ENCODE results near the gene GLUL.
"Not testable (repeated sequence)": the region's sequence is repeated elsewhere in the genome, so short reads cannot be mapped to it uniquely, and the experiment has no call there.

Gene GLUL

GRCh38 chr1:182367926-182368325 is 23.7 kb downstream of the GLUL start:
- DNase-seq, result no peak

- no peak for DNase-seq
Observed at GRCh38 chr1:182366596-182366995, 25.0 kb downstream of the GLUL start.

- DNase-seq, result no peak
Observed at GRCh38 chr1:182359645-182360044, 31.9 kb downstream of the GLUL start.

- DNase-seq, result no peak
Observed at GRCh38 chr1:182357913-182358312, 33.7 kb downstream of the GLUL start.

GRCh38 chr1:182357171-182357570 is 34.4 kb downstream of the GLUL start:
- DNase-seq, result no peak

- no peak for DNase-seq
Observed at GRCh38 chr1:182355723-182356098, 35.9 kb downstream of the GLUL start.

- DNase-seq, result no peak
Observed at GRCh38 chr1:182351790-182352364, 39.7 kb downstream of the GLUL start.

GRCh38 chr1:182350839-182351238 is 40.8 kb downstream of the GLUL start:
- DNase-seq, result no peak

GRCh38 chr1:182348961-182349747 is 42.4 kb downstream of the GLUL start:
- DNase-seq, result no peak

- DNase-seq, result no peak
Observed at GRCh38 chr1:182347019-182347418, 44.6 kb downstream of the GLUL start.

- DNase-seq, result no peak
Observed at GRCh38 chr1:182340233-182341058, 51.1 kb downstream of the GLUL start.

GRCh38 chr1:182339684-182340083 is 51.9 kb downstream of the GLUL start:
- DNase-seq, result no peak

GRCh38 chr1:182338806-182339370 is 52.7 kb downstream of the GLUL start:
- no peak for DNase-seq

GRCh38 chr1:182337736-182338571 is 53.6 kb downstream of the GLUL start:
- no peak for DNase-seq

GRCh38 chr1:182335771-182336566 is 55.6 kb downstream of the GLUL start:
- DNase-seq, result no peak

GRCh38 chr1:182333071-182333571 is 58.5 kb downstream of the GLUL start:
- DNase-seq, result not testable (repeated sequence)

GRCh38 chr1:182332261-182333060 is 59.1 kb downstream of the GLUL start:
- DNase-seq, result no peak
